ENCODE measurements around the gene DSP. TPM values are rescaled to one million over a fixed set of nuclear protein-coding genes. Genes with fewer than 3 reads are reported as not detected.

DSP gene
- total RNA-seq, result under 1 TPM; 0.16 TPM

- no peaks in the 10 kb centered on the region for H3K36me3 Mint-ChIP-seq
- H3K27me3 Mint-ChIP-seq, result peaks cover 82% of the 10 kb centered on the region
- peaks cover 6% of the 10 kb centered on the region for H3K4me1 Mint-ChIP-seq
- peak within 1 kb of the TSS; percentile 74 for H3K4me3 Mint-ChIP-seq
- H3K27ac Mint-ChIP-seq, result no peak within 1 kb of the TSS
- peak; percentile 45 for DNase-seq
- H3K9me3 Mint-ChIP-seq, result no peaks in the 10 kb centered on the region
Observed at GRCh38 chr6:7541175-7542064, at the start of gene DSP. TSS of gene DSP (plus strand) at chr6:7541671. CDS start at chr6:7541916, 245 bp downstream.

GRCh38 chr6:7493866-7494265 is 47.6 kb upstream of the DSP start:
- H3K4me1 Mint-ChIP-seq, result no peaks in the 10 kb centered on the region
- H3K27ac Mint-ChIP-seq, result no peak overlapping the region
- no peaks in the 10 kb centered on the region for H3K36me3 Mint-ChIP-seq
- H3K9me3 Mint-ChIP-seq, result peaks cover 2% of the 10 kb centered on the region
- no peak overlapping the region for H3K4me3 Mint-ChIP-seq
- no peak for DNase-seq
- H3K27me3 Mint-ChIP-seq, result peaks cover 10% of the 10 kb centered on the region

- H3K4me3 Mint-ChIP-seq, result no peak overlapping the region
- H3K4me1 Mint-ChIP-seq, result no peaks in the 10 kb centered on the region
- no peak for DNase-seq
- H3K9me3 Mint-ChIP-seq, result peaks cover 2% of the 10 kb centered on the region
- peaks cover 10% of the 10 kb centered on the region for H3K27me3 Mint-ChIP-seq
- H3K36me3 Mint-ChIP-seq, result no peaks in the 10 kb centered on the region
- no peak overlapping the region for H3K27ac Mint-ChIP-seq
Observed at GRCh38 chr6:7494638-7495037, 46.8 kb upstream of the DSP start.

GRCh38 chr6:7496266-7496875 is 45.1 kb upstream of the DSP start:
- no peak for DNase-seq
- Mint-ChIP-seq H3K4me1 (no peaks in the 10 kb centered on the region), H3K27ac (no peak overlapping the region), H3K27me3 (peaks cover 17% of the 10 kb centered on the region), H3K36me3 (no peaks in the 10 kb centered on the region), H3K4me3 (no peak overlapping the region), H3K9me3 (peaks cover 2% of the 10 kb centered on the region)

GRCh38 chr6:7500752-7501282 is 40.7 kb upstream of the DSP start:
- H3K27ac Mint-ChIP-seq, result no peak overlapping the region
- H3K36me3 Mint-ChIP-seq, result no peaks in the 10 kb centered on the region
- no peak for DNase-seq
- H3K27me3 Mint-ChIP-seq, result peaks cover 22% of the 10 kb centered on the region
- no peak overlapping the region for H3K4me3 Mint-ChIP-seq
- peaks cover 4% of the 10 kb centered on the region for H3K4me1 Mint-ChIP-seq
- H3K9me3 Mint-ChIP-seq, result no peaks in the 10 kb centered on the region

GRCh38 chr6:7502743-7503142 is 38.7 kb upstream of the DSP start:
- no peak for DNase-seq
- Mint-ChIP-seq H3K36me3 (no peaks in the 10 kb centered on the region), H3K27me3 (peaks cover 19% of the 10 kb centered on the region), H3K4me1 (peaks cover 4% of the 10 kb centered on the region), H3K9me3 (no peaks in the 10 kb centered on the region), H3K4me3 (no peak overlapping the region), H3K27ac (no peak overlapping the region)

- Mint-ChIP-seq H3K4me1 (peaks cover 4% of the 10 kb centered on the region), H3K36me3 (no peaks in the 10 kb centered on the region), H3K27me3 (peaks cover 19% of the 10 kb centered on the region), H3K27ac (no peak overlapping the region), H3K9me3 (no peaks in the 10 kb centered on the region), H3K4me3 (no peak overlapping the region)
- no peak for DNase-seq
Observed at GRCh38 chr6:7504041-7504440, 37.4 kb upstream of the DSP start.

GRCh38 chr6:7505189-7505699 is 36.2 kb upstream of the DSP start:
- peak; percentile 17 for DNase-seq

GRCh38 chr6:7507600-7507999 is 33.9 kb upstream of the DSP start:
- no peak for DNase-seq
- peaks cover 16% of the 10 kb centered on the region for H3K27me3 Mint-ChIP-seq
- H3K4me3 Mint-ChIP-seq, result no peak overlapping the region
- no peak overlapping the region for H3K27ac Mint-ChIP-seq
- no peaks in the 10 kb centered on the region for H3K36me3 Mint-ChIP-seq
- H3K9me3 Mint-ChIP-seq, result no peaks in the 10 kb centered on the region
- peaks cover 4% of the 10 kb centered on the region for H3K4me1 Mint-ChIP-seq

More at GRCh38 chr6:7505189-7505699, 36.2 kb upstream of the DSP start:
- Mint-ChIP-seq H3K4me3 (no peak overlapping the region), H3K27ac (no peak overlapping the region), H3K27me3 (peaks cover 19% of the 10 kb centered on the region), H3K36me3 (no peaks in the 10 kb centered on the region), H3K9me3 (no peaks in the 10 kb centered on the region), H3K4me1 (peaks cover 4% of the 10 kb centered on the region)

GRCh38 chr6:7512320-7512719 is 29.2 kb upstream of the DSP start:
- Mint-ChIP-seq H3K9me3 (no peaks in the 10 kb centered on the region), H3K36me3 (no peaks in the 10 kb centered on the region), H3K4me3 (no peak overlapping the region), H3K27ac (no peak overlapping the region), H3K27me3 (peaks cover 6% of the 10 kb centered on the region), H3K4me1 (no peaks in the 10 kb centered on the region)
- no peak for DNase-seq

- Mint-ChIP-seq H3K27me3 (peaks cover 6% of the 10 kb centered on the region), H3K9me3 (no peaks in the 10 kb centered on the region), H3K36me3 (no peaks in the 10 kb centered on the region), H3K4me3 (no peak overlapping the region), H3K4me1 (no peaks in the 10 kb centered on the region), H3K27ac (no peak overlapping the region)
- no peak for DNase-seq
Observed at GRCh38 chr6:7513529-7513928, 27.9 kb upstream of the DSP start.

- Mint-ChIP-seq H3K9me3 (no peaks in the 10 kb centered on the region), H3K27me3 (peaks cover 9% of the 10 kb centered on the region), H3K4me3 (no peak overlapping the region), H3K36me3 (no peaks in the 10 kb centered on the region), H3K27ac (no peak overlapping the region), H3K4me1 (no peaks in the 10 kb centered on the region)
- DNase-seq, result no peak
Observed at GRCh38 chr6:7515363-7515762, 26.1 kb upstream of the DSP start.

GRCh38 chr6:7518877-7519276 is 22.6 kb upstream of the DSP start:
- no peaks in the 10 kb centered on the region for H3K4me1 Mint-ChIP-seq
- no peak overlapping the region for H3K27ac Mint-ChIP-seq
- peaks cover 15% of the 10 kb centered on the region for H3K27me3 Mint-ChIP-seq
- H3K36me3 Mint-ChIP-seq, result no peaks in the 10 kb centered on the region
- no peaks in the 10 kb centered on the region for H3K9me3 Mint-ChIP-seq
- H3K4me3 Mint-ChIP-seq, result no peak overlapping the region
- DNase-seq, result no peak

GRCh38 chr6:7522873-7523272 is 18.6 kb upstream of the DSP start:
- Mint-ChIP-seq H3K27ac (no peak overlapping the region), H3K27me3 (peaks cover 50% of the 10 kb centered on the region), H3K4me1 (no peaks in the 10 kb centered on the region), H3K9me3 (no peaks in the 10 kb centered on the region), H3K4me3 (no peak overlapping the region), H3K36me3 (no peaks in the 10 kb centered on the region)
- no peak for DNase-seq

- no peaks in the 10 kb centered on the region for H3K9me3 Mint-ChIP-seq
- H3K4me3 Mint-ChIP-seq, result no peak overlapping the region
- H3K27me3 Mint-ChIP-seq, result peaks cover 57% of the 10 kb centered on the region
- no peaks in the 10 kb centered on the region for H3K36me3 Mint-ChIP-seq
- no peak overlapping the region for H3K27ac Mint-ChIP-seq
- DNase-seq, result no peak
- H3K4me1 Mint-ChIP-seq, result no peaks in the 10 kb centered on the region
Observed at GRCh38 chr6:7523922-7524321, 17.5 kb upstream of the DSP start.

All from activated naive CD8-positive, alpha-beta T cell treated with anti-CD3 and anti-CD28 coated beads for 36 hours (primary cell).